Measurements from ENCODE around the gene FAM216B. TPM values are rescaled to one million over a fixed set of nuclear protein-coding genes. Genes with fewer than 3 reads are reported as not detected.

Gene FAM216B
- total RNA-seq, 2 experiments from 2014 or later, result not detected

GRCh38 chr13:42745655-42746054, 35.7 kb upstream of the FAM216B start:
- TF ChIP-seq EZH2phosphoT487 (IDR thresholded peaks at IDR 0.05; ENCODE audit: borderline replicate concordance, low read depth, low read length) (no peak), CTCF (conservative IDR thresholded peaks at IDR 0.05; ENCODE audit: low read length) (no peak)
- Histone ChIP-seq H3K27ac (ENCODE audit: low read depth, low read length, poor library complexity, severe bottlenecking) (no peak overlapping the region), H4K20me1 (ENCODE audit: insufficient read depth, low read length) (no peaks in the 10 kb centered on the region), H3K4me1 (ENCODE audit: insufficient read depth, low read length, poor library complexity, severe bottlenecking) (no peaks in the 10 kb centered on the region), H2AFZ (ENCODE audit: low read length) (no peak overlapping the region), H3K4me3 (ENCODE audit: low read depth, low read length, poor library complexity, severe bottlenecking) (no peak overlapping the region), H3K79me2 (ENCODE audit: insufficient read depth, low read depth, low read length) (no peaks in the 10 kb centered on the region), H3K9me3 (ENCODE audit: low read length) (no peaks in the 10 kb centered on the region), H3K36me3 (ENCODE audit: insufficient read depth, low read length) (no peaks in the 10 kb centered on the region), H3K4me2 (ENCODE audit: low read length) (no peak overlapping the region), H3K9me2 (ENCODE audit: insufficient read depth, low read length) (no peaks in the 10 kb centered on the region)
- intact Hi-C loops (cut with micrococcal nuclease; ENCODE audit: unreplicated experiment), result no loop called here
- POLR2A ChIA-PET, result no interaction called here
- CTCF ChIA-PET (ENCODE audit: unreplicated experiment), result no interaction called here
- no peak for DNase-seq (ENCODE audit: low spot score)
- no TSS peak for BruUV-seq (replicated peaks)

GRCh38 chr13:42746866-42747265, 34.5 kb upstream of the FAM216B start:
- H3K36me3 ChIP-seq (ENCODE audit: insufficient read depth, low read length), result no peaks in the 10 kb centered on the region

More at GRCh38 chr13:42746866-42747265, 34.5 kb upstream of the FAM216B start:
- Histone ChIP-seq H3K4me3 (ENCODE audit: low read depth, low read length, poor library complexity, severe bottlenecking) (no peak overlapping the region), H3K9me2 (ENCODE audit: insufficient read depth, low read length) (no peaks in the 10 kb centered on the region), H3K4me2 (ENCODE audit: low read length) (no peak overlapping the region), H3K27ac (ENCODE audit: low read depth, low read length, poor library complexity, severe bottlenecking) (no peak overlapping the region), H4K20me1 (ENCODE audit: insufficient read depth, low read length) (no peaks in the 10 kb centered on the region), H2AFZ (ENCODE audit: low read length) (no peak overlapping the region), H3K79me2 (ENCODE audit: insufficient read depth, low read depth, low read length) (no peaks in the 10 kb centered on the region), H3K4me1 (ENCODE audit: insufficient read depth, low read length, poor library complexity, severe bottlenecking) (no peaks in the 10 kb centered on the region), H3K9me3 (ENCODE audit: low read length) (no peaks in the 10 kb centered on the region)
- no peak for TF ChIP-seq EZH2phosphoT487 (IDR thresholded peaks at IDR 0.05; ENCODE audit: borderline replicate concordance, low read depth, low read length)
- TF ChIP-seq CTCF (conservative IDR thresholded peaks at IDR 0.05; ENCODE audit: low read length), result no peak
- BruUV-seq (replicated peaks), result no TSS peak
- DNase-seq (ENCODE audit: low spot score), result no peak
- intact Hi-C loops (cut with micrococcal nuclease; ENCODE audit: unreplicated experiment), result no loop called here
- ChIA-PET POLR2A (interaction anchor here (0.6 to 1.1 kb wide), 2 partner anchors 16 to 485 kb away, joined by 3 to 4 read pairs; no protein-coding TSS in a partner anchor), CTCF (ENCODE audit: unreplicated experiment) (no interaction called here)
